Measurements from ENCODE around the gene CIDEA. TPM values are rescaled to one million over a fixed set of nuclear protein-coding genes. Genes with fewer than 3 reads are reported as not detected.
A peak's percentile ranks its signal among the peaks of the same experiment; 100 is the strongest.

CIDEA gene
- total and polyA plus RNA-seq, 9 of the 15 experiments (the other 6 are each of a cell fraction or from before 2014, with no cell fraction given): not detected

DNA sequence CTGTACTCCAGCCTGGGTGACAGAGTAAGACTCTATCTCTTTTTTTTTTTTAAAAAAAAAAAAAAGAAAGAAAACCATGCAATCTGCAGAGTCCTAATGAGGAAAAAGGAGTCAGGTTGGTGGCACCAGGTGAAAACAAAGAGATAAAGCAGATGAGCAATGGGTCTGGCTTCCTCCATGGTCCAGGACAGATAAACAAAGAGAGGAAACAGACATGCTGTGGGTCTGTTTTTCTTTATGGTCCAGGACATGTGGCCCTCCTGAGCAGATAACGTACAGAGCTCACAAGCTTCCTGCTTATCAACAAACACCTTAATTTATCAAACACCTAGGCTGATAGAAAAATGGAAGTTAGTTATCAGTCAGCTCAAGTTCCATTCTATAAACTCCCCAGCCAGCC is 29.5 kb downstream of the CIDEA start (continued):
- TF ChIP-seq CBFB (CRISPR knock-in tag; IDR thresholded peaks at IDR 0.05): no peak
- 0 out of 2 replicates have a peak, but pooled peaks have one; percentile 5 for TF ChIP-seq CC2D1A (IDR thresholded peaks at IDR 0.05)
- peak; percentile 53; the same call in 1 of the 2 replicates for TF ChIP-seq SOX6 (IDR thresholded peaks at IDR 0.05)
- no peak for TF ChIP-seq PHF8 (IDR thresholded peaks at IDR 0.05; ENCODE audit: borderline replicate concordance, low read length)
- TF ChIP-seq GTF2A2 (tag; IDR thresholded peaks at IDR 0.05): no peak
- TF ChIP-seq, protein P1, sequence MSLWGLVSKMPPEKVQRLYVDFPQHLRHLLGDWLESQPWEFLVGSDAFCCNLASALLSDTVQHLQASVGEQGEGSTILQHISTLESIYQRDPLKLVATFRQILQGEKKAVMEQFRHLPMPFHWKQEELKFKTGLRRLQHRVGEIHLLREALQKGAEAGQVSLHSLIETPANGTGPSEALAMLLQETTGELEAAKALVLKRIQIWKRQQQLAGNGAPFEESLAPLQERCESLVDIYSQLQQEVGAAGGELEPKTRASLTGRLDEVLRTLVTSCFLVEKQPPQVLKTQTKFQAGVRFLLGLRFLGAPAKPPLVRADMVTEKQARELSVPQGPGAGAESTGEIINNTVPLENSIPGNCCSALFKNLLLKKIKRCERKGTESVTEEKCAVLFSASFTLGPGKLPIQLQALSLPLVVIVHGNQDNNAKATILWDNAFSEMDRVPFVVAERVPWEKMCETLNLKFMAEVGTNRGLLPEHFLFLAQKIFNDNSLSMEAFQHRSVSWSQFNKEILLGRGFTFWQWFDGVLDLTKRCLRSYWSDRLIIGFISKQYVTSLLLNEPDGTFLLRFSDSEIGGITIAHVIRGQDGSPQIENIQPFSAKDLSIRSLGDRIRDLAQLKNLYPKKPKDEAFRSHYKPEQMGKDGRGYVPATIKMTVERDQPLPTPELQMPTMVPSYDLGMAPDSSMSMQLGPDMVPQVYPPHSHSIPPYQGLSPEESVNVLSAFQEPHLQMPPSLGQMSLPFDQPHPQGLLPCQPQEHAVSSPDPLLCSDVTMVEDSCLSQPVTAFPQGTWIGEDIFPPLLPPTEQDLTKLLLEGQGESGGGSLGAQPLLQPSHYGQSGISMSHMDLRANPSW (CRISPR knock-in tag; IDR thresholded peaks at IDR 0.05): no peak
- no peak for TF ChIP-seq FOS (IDR thresholded peaks at IDR 0.05; ENCODE audit: extremely low read depth, insufficient read length)
- TF ChIP-seq TEAD1 (CRISPR knock-in tag; IDR thresholded peaks at IDR 0.05): no peak
- TF ChIP-seq TEAD4 (IDR thresholded peaks at IDR 0.05; ENCODE audit: low read length): peak; percentile 69
- no peak for TF ChIP-seq TEAD4 (CRISPR knock-in tag; IDR thresholded peaks at IDR 0.05; ENCODE audit: borderline replicate concordance)
- TF ChIP-seq TEAD2 (tag; IDR thresholded peaks at IDR 0.05): no peak
- no peak for TF ChIP-seq ZNF324 (CRISPR knock-in tag; IDR thresholded peaks at IDR 0.05)
- TF ChIP-seq ARID2 (IDR thresholded peaks at IDR 0.05): no peak
- TF ChIP-seq, protein P2, sequence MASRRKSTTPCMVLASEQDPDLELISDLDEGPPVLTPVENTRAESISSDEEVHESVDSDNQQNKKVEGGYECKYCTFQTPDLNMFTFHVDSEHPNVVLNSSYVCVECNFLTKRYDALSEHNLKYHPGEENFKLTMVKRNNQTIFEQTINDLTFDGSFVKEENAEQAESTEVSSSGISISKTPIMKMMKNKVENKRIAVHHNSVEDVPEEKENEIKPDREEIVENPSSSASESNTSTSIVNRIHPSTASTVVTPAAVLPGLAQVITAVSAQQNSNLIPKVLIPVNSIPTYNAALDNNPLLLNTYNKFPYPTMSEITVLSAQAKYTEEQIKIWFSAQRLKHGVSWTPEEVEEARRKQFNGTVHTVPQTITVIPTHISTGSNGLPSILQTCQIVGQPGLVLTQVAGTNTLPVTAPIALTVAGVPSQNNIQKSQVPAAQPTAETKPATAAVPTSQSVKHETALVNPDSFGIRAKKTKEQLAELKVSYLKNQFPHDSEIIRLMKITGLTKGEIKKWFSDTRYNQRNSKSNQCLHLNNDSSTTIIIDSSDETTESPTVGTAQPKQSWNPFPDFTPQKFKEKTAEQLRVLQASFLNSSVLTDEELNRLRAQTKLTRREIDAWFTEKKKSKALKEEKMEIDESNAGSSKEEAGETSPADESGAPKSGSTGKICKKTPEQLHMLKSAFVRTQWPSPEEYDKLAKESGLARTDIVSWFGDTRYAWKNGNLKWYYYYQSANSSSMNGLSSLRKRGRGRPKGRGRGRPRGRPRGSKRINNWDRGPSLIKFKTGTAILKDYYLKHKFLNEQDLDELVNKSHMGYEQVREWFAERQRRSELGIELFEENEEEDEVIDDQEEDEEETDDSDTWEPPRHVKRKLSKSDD (conservative IDR thresholded peaks at IDR 0.05; ENCODE audit: low read length): no peak
- no peak for TF ChIP-seq NCOA6 (IDR thresholded peaks at IDR 0.05)
- TF ChIP-seq NFIC (IDR thresholded peaks at IDR 0.05): peak; percentile 38; the same call in 1 of the 2 replicates
- no peak for TF ChIP-seq ATF1 (CRISPR knock-in tag; IDR thresholded peaks at IDR 0.05)
- TF ChIP-seq ATF1 (tag; IDR thresholded peaks at IDR 0.05): no peak
- TF ChIP-seq ZSCAN29 (IDR thresholded peaks at IDR 0.05): no peak
- TF ChIP-seq PYGO2 (tag; IDR thresholded peaks at IDR 0.05): no peak
- TF ChIP-seq NONO (IDR thresholded peaks at IDR 0.05; ENCODE audit: low read depth in 2 of 2, low read length in 1 of 2): no peak
- TF ChIP-seq MCM3 (IDR thresholded peaks at IDR 0.05): no peak
- TF ChIP-seq NFXL1 (CRISPR knock-in tag; IDR thresholded peaks at IDR 0.05): no peak
- TF ChIP-seq ZNF76 (CRISPR knock-in tag; IDR thresholded peaks at IDR 0.05; ENCODE audit: borderline replicate concordance): no peak
- 0 out of 2 replicates have a peak, but pooled peaks have one; percentile 23 for TF ChIP-seq KLF16 (IDR thresholded peaks at IDR 0.05)
- TF ChIP-seq ZNF217 (CRISPR knock-in tag; IDR thresholded peaks at IDR 0.05): no peak
- TF ChIP-seq NCOR1 (IDR thresholded peaks at IDR 0.05): peak; percentile 68; the same call in 1 of the 2 replicates
- no peak for TF ChIP-seq LEF1 (IDR thresholded peaks at IDR 0.05)

Data from K562 (cell line).